Liver (tissue), 3 donors: ENCODE results near the gene RPTOR.

Source experiments
- ATF3 ChIP-seq: IDR thresholded peaks from 2 replicates; pipeline ENCODE4 v1.6.1; 2016; ENCODE audit warnings: antibody characterized with exemption
- HNF4A ChIP-seq, 2 donors: conservative IDR thresholded peaks; 2 replicates each; pipeline ENCODE4 v1.6.1; 2016; ENCODE audit warnings: antibody characterized with exemption in 2 of 2, mild to moderate bottlenecking in 2 of 2
- RAD21 ChIP-seq, 2 donors: IDR thresholded peaks; 2 replicates each; pipeline ENCODE4 v1.6.1; 2016; ENCODE audit warnings: antibody characterized with exemption in 2 of 2, mild to moderate bottlenecking in 2 of 2
- TF ChIP-seq, protein P1 (sequence below): fragments of 150-350 bp; IDR thresholded peaks from 2 replicates; pipeline ENCODE4 v1.5.1; 2017; ENCODE audit warnings: improper control_type of control experiment, low read depth, low read length; ENCODE audit not compliant: missing input control
- donor health status: healthy.
- donor health status: healthy.

DNA sequence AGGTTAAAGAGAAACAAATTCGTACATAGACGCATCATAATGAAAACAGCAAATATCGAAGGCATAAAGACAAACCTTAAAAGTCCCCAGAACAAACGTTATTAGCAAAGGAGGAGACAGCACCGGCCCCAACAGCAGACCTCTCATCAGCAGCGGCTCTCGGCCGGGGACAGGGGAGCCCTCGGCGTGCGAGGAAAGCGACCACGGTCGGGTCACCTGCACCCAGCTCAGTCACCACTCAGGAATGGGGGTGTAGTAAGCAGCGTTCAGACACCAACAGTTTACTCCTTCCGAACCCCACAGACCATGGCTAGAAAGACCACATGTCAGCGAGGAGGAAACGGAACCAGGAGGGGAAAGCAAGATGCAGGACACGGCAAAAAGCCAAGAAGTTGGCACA lies 337.7 kb downstream of the RPTOR start:
- TF ChIP-seq ATF3 (no peak), RAD21 (IDR thresholded peaks at IDR 0.05) (no peak), HNF4A (conservative IDR thresholded peaks at IDR 0.05) (no peak)
- TF ChIP-seq, protein P1, sequence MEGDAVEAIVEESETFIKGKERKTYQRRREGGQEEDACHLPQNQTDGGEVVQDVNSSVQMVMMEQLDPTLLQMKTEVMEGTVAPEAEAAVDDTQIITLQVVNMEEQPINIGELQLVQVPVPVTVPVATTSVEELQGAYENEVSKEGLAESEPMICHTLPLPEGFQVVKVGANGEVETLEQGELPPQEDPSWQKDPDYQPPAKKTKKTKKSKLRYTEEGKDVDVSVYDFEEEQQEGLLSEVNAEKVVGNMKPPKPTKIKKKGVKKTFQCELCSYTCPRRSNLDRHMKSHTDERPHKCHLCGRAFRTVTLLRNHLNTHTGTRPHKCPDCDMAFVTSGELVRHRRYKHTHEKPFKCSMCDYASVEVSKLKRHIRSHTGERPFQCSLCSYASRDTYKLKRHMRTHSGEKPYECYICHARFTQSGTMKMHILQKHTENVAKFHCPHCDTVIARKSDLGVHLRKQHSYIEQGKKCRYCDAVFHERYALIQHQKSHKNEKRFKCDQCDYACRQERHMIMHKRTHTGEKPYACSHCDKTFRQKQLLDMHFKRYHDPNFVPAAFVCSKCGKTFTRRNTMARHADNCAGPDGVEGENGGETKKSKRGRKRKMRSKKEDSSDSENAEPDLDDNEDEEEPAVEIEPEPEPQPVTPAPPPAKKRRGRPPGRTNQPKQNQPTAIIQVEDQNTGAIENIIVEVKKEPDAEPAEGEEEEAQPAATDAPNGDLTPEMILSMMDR = no peak
